ENCODE results near the gene INSRR.
A peak's percentile ranks its signal among the peaks of the same experiment; 100 is the strongest.

INSRR gene

GRCh38 chr1:156875341-156875615, 16.4 kb upstream of the INSRR start:
- DNase-seq = no peak

GRCh38 chr1:156874572-156875340, 15.8 kb upstream of the INSRR start:
- DNase-seq = no peak

- no peak for DNase-seq
Measured at GRCh38 chr1:156874142-156874541, 15.2 kb upstream of the INSRR start.

GRCh38 chr1:156873659-156874058, 14.7 kb upstream of the INSRR start:
- no peak for DNase-seq

- DNase-seq = no peak
Measured at GRCh38 chr1:156869455-156869854, 10.5 kb upstream of the INSRR start.

- DNase-seq = no peak
Measured at GRCh38 chr1:156868341-156868740, 9.4 kb upstream of the INSRR start.

GRCh38 chr1:156866249-156866909, 7.5 kb upstream of the INSRR start:
- DNase-seq = no peak

GRCh38 chr1:156865865-156866248, 6.9 kb upstream of the INSRR start:
- DNase-seq = no peak

GRCh38 chr1:156865258-156865657, 6.3 kb upstream of the INSRR start:
- DNase-seq = no peak

GRCh38 chr1:156864796-156865195, 5.9 kb upstream of the INSRR start:
- DNase-seq = no peak

- DNase-seq = no peak
Measured at GRCh38 chr1:156863631-156864030, 4.7 kb upstream of the INSRR start.

GRCh38 chr1:156862997-156863599, 4.2 kb upstream of the INSRR start:
- no peak for DNase-seq

GRCh38 chr1:156862584-156862983, 3.7 kb upstream of the INSRR start:
- no peak for DNase-seq

- DNase-seq = peak in 22 of 56 donors; percentile 6 to 51 (median 17)
Measured at GRCh38 chr1:156860628-156861423, 1.9 kb upstream of the INSRR start, which contains the start of gene NTRK1. NTRK1 (plus strand) TSS chr1:156860865; CDS start chr1:156860935, 70 bp downstream.

- peak in 34 of 56 donors; percentile 1 to 58 (median 18) for DNase-seq
Measured at GRCh38 chr1:156860113-156860627, 1.3 kb upstream of the INSRR start.

- DNase-seq = no peak
Measured at GRCh38 chr1:156859523-156860112, 701 bp upstream of the INSRR start.

GRCh38 chr1:156858555-156858956, 361 bp downstream of the INSRR start:
- no peak for DNase-seq

- no peak for DNase-seq
Measured at GRCh38 chr1:156857532-156857931, 1.4 kb downstream of the INSRR start.

GRCh38 chr1:156856282-156856785, 2.6 kb downstream of the INSRR start:
- no peak for DNase-seq

- no peak for DNase-seq
Measured at GRCh38 chr1:156854634-156855033, 4.3 kb downstream of the INSRR start.

GRCh38 chr1:156853761-156854160, 5.2 kb downstream of the INSRR start:
- no peak for DNase-seq

Data from nucleus accumbens (tissue), 56 donors.